Activated T-helper 1 cell treated with Interleukin-2 at 50 U/mL for 16 hours (primary cell): ENCODE results near the gene ATP10A.
"Not testable (repeated sequence)": the region's sequence is repeated elsewhere in the genome, so short reads cannot be mapped to it uniquely, and the experiment has no call there.

ENCODE experiments used
- DNase-seq: peaks from one replicate; pipeline ENCODE4 v3.0.0-alpha.2; 2020; ENCODE audit warnings: low read depth

Gene ATP10A

GRCh38 chr15:25883463-25884259 lies 20.5 kb upstream of the ATP10A start:
- DNase-seq = no peak

DNA sequence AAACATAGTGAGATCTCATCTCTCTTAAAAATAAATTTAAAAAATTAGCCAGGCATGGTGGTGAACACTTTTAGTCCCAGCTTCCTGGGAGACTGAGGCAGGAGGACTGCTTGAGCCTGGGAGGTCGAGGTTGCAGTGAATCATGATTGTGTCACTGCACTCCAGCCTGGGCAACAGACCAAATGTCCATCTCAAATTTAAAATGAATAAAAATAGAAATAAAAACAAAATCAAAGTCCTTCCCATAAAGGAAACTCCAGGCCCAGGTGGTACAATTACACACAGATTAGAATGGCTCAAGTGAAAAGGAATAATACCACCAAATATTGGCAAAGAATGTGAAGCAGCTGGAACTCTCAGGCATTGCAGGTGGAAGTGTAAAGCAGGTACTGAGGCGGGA lies 19.3 kb upstream of the ATP10A start:
- no peak for DNase-seq

DNA sequence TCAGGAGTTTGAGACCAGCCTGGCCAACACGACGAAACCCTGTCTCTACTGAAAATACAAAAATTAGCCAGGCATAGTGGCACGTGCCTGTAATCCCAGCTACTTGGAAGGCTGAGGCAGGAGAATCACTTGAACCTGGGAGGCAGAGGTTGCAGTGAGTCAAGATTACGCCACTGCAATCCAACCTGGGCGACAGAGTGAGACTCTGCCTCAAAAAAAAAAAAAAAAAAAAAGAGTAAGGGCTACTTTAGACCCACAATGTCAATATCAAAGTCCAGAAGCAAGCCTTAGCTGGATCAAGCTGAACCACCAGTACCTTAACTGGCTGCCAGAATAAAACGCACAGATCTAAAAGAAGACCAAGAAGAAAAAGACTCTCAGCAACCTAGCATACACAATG lies 17.8 kb upstream of the ATP10A start:
- DNase-seq = not testable (repeated sequence)

GRCh38 chr15:25880411-25880810 lies 17.3 kb upstream of the ATP10A start:
- no peak for DNase-seq

GRCh38 chr15:25879438-25879837 lies 16.3 kb upstream of the ATP10A start:
- DNase-seq = no peak

GRCh38 chr15:25877681-25878080 lies 14.6 kb upstream of the ATP10A start:
- DNase-seq = no peak

- no peak for DNase-seq
These were observed 13.4 kb upstream of the ATP10A start for GRCh38 chr15:25876231-25877140.

DNA sequence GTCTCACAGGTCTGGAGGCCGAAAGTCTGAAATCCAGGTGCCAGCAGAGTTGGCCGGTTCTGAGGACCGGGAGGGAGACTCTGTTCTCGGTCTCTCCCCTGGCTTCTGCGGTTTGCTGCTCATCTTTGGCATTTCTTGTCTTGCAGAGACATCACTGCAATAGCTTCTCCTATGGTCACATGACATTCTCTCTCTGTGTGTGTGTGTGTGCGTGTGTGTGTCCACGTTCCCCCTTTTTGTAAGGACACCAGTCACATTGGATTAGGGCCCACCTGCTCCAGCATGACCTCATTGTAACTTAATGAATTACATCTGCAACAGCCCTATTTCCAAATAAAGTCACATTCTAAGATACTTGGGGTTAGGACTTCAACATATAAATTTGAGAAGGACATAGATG lies 12.4 kb upstream of the ATP10A start:
- no peak for DNase-seq

DNA sequence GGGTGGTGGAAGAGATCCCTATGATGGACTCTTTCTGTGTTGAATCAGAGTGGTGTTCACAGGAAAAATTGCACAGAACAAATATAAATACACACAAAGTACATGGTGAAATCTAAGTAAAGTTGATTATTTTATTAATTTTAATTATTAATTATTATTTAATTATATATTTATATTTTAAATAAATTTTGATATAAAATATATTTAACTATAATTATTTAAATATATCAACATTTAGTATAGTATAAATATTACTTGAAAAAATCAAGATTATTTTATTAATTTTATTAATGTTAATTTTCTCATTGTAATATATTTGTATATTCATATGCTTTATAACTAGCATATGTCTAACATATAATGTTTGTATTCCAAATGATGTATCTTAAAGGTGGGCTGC lies 11.3 kb upstream of the ATP10A start:
- DNase-seq = no peak

DNA sequence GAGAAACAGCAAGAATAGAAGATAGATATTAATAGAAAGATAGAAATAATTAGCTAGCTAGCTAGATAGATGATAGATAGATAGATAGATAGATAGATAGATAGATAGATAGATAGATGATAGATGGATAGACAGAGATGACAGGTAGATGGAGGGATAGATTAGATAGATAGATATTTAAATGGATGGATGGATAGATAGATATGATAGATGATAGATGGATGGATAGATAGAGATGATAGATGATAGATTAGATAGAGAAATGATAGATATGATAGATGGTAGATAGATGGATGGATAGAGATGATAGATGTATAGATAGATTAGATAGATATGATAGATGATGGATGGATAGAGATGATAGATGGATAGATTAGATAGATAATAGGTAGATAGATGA lies 8.3 kb upstream of the ATP10A start:
- DNase-seq = no peak

DNA sequence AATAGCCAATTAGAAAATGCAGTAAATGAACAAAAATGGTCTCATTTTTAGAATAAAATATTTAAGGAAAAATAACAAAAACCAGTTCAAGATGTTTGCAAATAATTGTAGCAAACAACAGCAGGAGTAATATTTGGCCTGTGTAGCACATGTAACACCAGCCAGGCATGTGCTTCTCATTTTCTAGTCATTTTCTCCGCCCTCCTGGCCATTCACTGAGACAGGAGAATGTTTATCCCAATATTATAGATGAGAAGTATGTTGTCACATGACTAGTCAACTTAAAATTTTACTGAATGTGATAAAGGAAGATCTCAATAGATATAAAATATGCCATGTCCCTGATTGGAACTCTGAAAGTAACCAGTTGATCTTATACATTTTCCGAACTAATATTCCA lies 7.8 kb upstream of the ATP10A start:
- DNase-seq = no peak

- no peak for DNase-seq
These were observed 6.6 kb upstream of the ATP10A start for GRCh38 chr15:25869701-25870100.

DNA sequence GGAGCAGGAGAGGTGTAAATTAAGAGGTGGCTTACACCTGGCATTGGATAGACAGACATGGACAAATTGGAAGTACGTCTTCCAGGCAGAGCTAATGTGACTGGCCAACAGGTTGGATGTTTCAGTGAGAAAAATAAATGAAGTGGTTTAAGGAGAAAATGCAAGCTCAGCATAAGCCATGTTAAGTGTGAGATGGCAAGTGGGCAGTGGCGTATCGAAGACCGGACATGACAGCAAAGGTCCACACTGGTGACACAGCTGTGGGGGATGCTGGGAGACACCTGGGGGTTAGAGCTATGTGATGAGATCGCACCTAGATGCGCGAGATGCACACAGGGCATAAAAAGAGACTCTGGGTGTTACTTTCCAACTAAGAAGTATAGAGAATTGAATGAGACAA lies 3.7 kb upstream of the ATP10A start:
- DNase-seq = no peak

- DNase-seq = no peak
These were observed 3.1 kb upstream of the ATP10A start for GRCh38 chr15:25866251-25866650.

- no peak for DNase-seq
These were observed 1.8 kb upstream of the ATP10A start for GRCh38 chr15:25864966-25865365.

- DNase-seq = no peak
These were observed 947 bp upstream of the ATP10A start for GRCh38 chr15:25863968-25864580.

- DNase-seq = peak; percentile 49
These were observed 536 bp downstream of the ATP10A start for GRCh38 chr15:25862472-25863110.

DNA sequence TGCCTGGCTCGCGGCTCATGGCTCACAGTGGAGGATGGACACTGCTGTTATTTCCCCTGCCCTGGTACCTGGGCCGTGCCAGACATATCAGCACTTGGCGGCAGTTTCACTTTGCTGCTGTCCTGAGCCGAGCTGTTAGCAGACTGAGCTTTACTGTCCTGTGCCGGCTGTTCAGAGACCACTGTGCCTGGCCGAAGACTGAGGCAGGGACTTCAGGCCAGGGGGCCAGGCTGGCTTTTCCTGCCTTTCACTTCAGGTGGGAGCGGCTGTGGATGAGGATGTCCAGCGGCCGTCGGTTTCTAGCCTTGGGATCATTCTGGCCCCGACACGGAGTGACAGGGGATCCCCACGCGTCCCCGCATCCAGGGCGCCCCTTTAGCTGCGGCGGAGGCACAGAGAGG lies 1.1 kb downstream of the ATP10A start:
- no peak for DNase-seq

DNA sequence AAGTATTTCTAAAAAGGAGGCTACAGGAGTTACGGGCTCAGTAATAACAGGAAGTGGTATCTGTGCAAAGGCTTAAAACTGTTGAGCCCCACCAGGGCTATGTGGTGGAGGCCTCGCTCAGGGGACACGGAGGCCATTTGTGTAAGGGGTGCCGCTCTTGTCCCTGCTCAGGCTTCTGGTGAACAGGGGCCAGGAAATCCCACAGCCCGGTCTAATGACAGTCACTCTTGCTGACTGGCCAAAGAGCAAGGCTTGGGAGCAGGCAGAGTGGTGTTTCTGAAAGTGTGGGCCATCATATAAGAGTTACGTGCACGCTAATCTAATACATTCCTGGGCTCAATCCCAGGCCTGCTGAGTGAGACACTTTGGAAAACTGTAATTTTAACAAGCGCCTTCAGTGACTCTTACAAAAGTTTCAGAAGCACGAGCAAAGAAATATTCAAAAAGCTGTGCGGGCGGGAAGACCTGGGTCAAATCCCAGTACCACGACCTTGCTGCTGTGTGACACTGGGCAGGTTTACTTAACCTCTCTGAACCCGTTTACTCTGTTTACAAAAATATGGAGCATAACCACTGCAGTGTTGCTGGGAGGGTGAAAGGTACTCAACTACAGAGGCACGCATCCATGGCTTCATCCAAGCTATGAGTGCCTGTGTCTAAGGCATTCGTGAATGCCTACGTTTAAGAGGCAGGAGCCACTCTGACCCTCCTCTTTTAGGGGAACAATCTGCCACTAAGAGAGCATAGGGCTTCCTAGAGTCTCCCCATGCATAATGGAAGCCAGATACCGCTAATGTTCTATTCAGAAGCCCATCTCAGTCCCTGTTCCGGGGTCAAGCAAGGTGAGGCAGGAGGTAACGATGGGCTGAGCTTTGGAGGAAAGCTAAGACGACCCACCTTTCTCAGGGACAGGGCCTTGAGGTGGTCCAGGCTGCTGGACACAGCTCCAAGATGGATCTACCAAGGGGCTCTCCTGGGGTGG lies 2.0 kb downstream of the ATP10A start:
- peak; percentile 44 for DNase-seq

GRCh38 chr15:25859838-25860645 lies 3.1 kb downstream of the ATP10A start:
- DNase-seq = peak; percentile 51
